Gastroesophageal sphincter (tissue), 3 donors: ENCODE measurements around the gene VDR.

Experiments
- POLR2A ChIP-seq, 2 donors: fragments of 450-650 bp; IDR thresholded peaks; one replicate each; pipeline ENCODE4 v1.6.1; 2017; ENCODE audit warnings: antibody characterized with exemption in 2 of 2, mild to moderate bottlenecking in 2 of 2, moderate library complexity in 1 of 2
- TF ChIP-seq, protein P1 (sequence below), 4 experiments: fragments of 200-600 bp in 2 of 4; fragments of 450-650 bp in 2 of 4; sonication (generic) in 1 of 4; IDR thresholded peaks; one replicate each; pipeline ENCODE4 v1.5.1; 2017 to 2019; ENCODE audit warnings: antibody characterized with exemption in 4 of 4, mild to moderate bottlenecking in 2 of 4, moderate library complexity in 2 of 4

GRCh38 chr12:47907851-47908454 lies 3.2 kb upstream of the VDR start:
- TF ChIP-seq, protein P1, sequence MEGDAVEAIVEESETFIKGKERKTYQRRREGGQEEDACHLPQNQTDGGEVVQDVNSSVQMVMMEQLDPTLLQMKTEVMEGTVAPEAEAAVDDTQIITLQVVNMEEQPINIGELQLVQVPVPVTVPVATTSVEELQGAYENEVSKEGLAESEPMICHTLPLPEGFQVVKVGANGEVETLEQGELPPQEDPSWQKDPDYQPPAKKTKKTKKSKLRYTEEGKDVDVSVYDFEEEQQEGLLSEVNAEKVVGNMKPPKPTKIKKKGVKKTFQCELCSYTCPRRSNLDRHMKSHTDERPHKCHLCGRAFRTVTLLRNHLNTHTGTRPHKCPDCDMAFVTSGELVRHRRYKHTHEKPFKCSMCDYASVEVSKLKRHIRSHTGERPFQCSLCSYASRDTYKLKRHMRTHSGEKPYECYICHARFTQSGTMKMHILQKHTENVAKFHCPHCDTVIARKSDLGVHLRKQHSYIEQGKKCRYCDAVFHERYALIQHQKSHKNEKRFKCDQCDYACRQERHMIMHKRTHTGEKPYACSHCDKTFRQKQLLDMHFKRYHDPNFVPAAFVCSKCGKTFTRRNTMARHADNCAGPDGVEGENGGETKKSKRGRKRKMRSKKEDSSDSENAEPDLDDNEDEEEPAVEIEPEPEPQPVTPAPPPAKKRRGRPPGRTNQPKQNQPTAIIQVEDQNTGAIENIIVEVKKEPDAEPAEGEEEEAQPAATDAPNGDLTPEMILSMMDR (IDR thresholded peaks at IDR 0.05), result no peak
- no peak for TF ChIP-seq POLR2A (IDR thresholded peaks at IDR 0.05)
